KMS-11 (cell line): ENCODE data around the gene AGL.

ENCODE experiments used
- H2AFZ ChIP-seq: fragments of 200-600 bp; sonication (generic); 2 replicates; pipeline ENCODE4 v1.6.1; 2016; ENCODE audit warnings: antibody characterized with exemption, mixed run types, low read depth
- H3K27ac ChIP-seq: fragments of 200-600 bp; sonication (generic); 2 replicates; pipeline ENCODE4 v1.6.1; 2016; ENCODE audit warnings: mild to moderate bottlenecking, mixed run types
- H3K27me3 ChIP-seq: fragments of 200-600 bp; sonication (generic); 2 replicates; pipeline ENCODE4 v1.6.1; 2017; ENCODE audit warnings: mild to moderate bottlenecking, low read depth, mixed run types, moderate library complexity; ENCODE audit not compliant: insufficient read depth
- H3K36me3 ChIP-seq: fragments of 200-600 bp; sonication (generic); 2 replicates; pipeline ENCODE4 v1.6.1; 2017; ENCODE audit warnings: mild to moderate bottlenecking, mixed run types; ENCODE audit not compliant: insufficient read depth
- H3K4me1 ChIP-seq: fragments of 200-600 bp; sonication (generic); 2 replicates; pipeline ENCODE4 v1.6.1; 2016; ENCODE audit warnings: mild to moderate bottlenecking, low read depth, mixed run types; ENCODE audit not compliant: poor library complexity, severe bottlenecking
- H3K4me2 ChIP-seq: fragments of 200-600 bp; sonication (generic); 2 replicates; pipeline ENCODE4 v1.7.0; 2016; ENCODE audit warnings: mild to moderate bottlenecking, mixed run types
- H3K4me3 ChIP-seq: fragments of 200-600 bp; sonication (generic); IDR thresholded peaks from 2 replicates; pipeline ENCODE4 v1.6.1; 2017; ENCODE audit warnings: low read depth, low read length, mixed read lengths; ENCODE audit not compliant: insufficient read depth
- H3K79me2 ChIP-seq: fragments of 200-600 bp; sonication (generic); 2 replicates; pipeline ENCODE4 v1.6.1; 2016; ENCODE audit warnings: low read depth, mixed run types; ENCODE audit not compliant: insufficient read depth
- H3K9ac ChIP-seq: fragments of 200-600 bp; sonication (generic); 2 replicates; pipeline ENCODE4 v1.6.1; 2016; ENCODE audit warnings: mild to moderate bottlenecking, mixed run types
- H4K20me1 ChIP-seq: fragments of 200-600 bp; sonication (generic); 2 replicates; pipeline ENCODE4 v1.6.1; 2016; ENCODE audit warnings: mild to moderate bottlenecking, mixed run types; ENCODE audit not compliant: insufficient read depth
- TF ChIP-seq, protein P1 (sequence below): fragments of 200-600 bp; sonication (generic); conservative IDR thresholded peaks from 2 replicates; pipeline ENCODE4 v1.6.1; 2017; ENCODE audit warnings: low read depth, mild to moderate bottlenecking, antibody characterized with exemption, low read length, moderate library complexity, mixed read lengths

The AGL gene

DNA sequence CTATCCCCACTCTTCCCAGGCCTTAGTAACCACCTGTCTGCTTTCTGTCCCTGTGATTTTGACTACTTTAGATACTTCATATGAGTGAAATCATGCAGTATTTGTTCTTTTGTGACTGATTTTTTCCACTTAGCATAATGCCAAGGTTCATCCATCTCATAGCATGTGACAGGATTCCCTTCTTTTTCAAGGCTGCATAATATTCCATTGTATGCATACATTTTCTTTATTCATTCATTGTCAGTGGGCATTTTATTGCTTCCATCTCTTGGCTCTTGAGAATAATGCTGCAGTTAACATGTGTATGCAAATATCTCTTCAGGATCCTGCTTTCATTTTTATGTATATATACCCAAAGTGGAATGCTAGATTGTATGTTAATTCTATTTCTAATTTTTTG is 56.4 kb downstream of the AGL start:
- H3K27me3 ChIP-seq = no peaks in the 10 kb centered on the region
- no peaks in the 10 kb centered on the region for H4K20me1 ChIP-seq
- H3K4me2 ChIP-seq = no peak overlapping the region
- no peak overlapping the region for H3K27ac ChIP-seq
- no peak overlapping the region for H3K4me3 ChIP-seq
- no peaks in the 10 kb centered on the region for H3K4me1 ChIP-seq
- TF ChIP-seq, protein P1, sequence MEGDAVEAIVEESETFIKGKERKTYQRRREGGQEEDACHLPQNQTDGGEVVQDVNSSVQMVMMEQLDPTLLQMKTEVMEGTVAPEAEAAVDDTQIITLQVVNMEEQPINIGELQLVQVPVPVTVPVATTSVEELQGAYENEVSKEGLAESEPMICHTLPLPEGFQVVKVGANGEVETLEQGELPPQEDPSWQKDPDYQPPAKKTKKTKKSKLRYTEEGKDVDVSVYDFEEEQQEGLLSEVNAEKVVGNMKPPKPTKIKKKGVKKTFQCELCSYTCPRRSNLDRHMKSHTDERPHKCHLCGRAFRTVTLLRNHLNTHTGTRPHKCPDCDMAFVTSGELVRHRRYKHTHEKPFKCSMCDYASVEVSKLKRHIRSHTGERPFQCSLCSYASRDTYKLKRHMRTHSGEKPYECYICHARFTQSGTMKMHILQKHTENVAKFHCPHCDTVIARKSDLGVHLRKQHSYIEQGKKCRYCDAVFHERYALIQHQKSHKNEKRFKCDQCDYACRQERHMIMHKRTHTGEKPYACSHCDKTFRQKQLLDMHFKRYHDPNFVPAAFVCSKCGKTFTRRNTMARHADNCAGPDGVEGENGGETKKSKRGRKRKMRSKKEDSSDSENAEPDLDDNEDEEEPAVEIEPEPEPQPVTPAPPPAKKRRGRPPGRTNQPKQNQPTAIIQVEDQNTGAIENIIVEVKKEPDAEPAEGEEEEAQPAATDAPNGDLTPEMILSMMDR = no peak
- no peak overlapping the region for H3K9ac ChIP-seq
- no peaks in the 10 kb centered on the region for H3K36me3 ChIP-seq
- H3K79me2 ChIP-seq = no peaks in the 10 kb centered on the region
- no peak overlapping the region for H2AFZ ChIP-seq

DNA sequence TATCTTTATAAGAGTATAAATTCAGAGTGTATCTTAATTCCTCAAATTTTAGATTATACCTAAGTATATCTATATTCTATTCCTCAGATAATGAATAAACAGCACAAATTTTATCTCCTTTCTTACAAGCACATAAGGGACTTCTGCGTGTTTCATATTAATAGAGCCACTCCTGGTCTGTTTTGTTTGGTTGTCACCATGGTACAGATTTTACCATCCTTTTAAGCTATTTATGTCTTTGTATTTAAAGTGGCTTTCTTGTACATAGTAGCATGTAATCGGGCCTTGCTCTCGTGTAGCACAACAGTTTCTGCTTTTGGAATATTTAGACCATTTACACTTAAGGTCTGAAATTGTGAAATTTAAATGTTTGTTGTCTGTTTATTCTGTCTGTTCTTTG is 67.1 kb downstream of the AGL start:
- Histone ChIP-seq H3K27ac (no peak overlapping the region), H4K20me1 (no peaks in the 10 kb centered on the region), H3K36me3 (no peaks in the 10 kb centered on the region), H2AFZ (no peak overlapping the region), H3K4me3 (no peak overlapping the region), H3K4me2 (no peak overlapping the region), H3K4me1 (no peaks in the 10 kb centered on the region), H3K9ac (no peak overlapping the region), H3K27me3 (no peaks in the 10 kb centered on the region), H3K79me2 (no peaks in the 10 kb centered on the region)
- TF ChIP-seq, protein P1 = no peak

DNA sequence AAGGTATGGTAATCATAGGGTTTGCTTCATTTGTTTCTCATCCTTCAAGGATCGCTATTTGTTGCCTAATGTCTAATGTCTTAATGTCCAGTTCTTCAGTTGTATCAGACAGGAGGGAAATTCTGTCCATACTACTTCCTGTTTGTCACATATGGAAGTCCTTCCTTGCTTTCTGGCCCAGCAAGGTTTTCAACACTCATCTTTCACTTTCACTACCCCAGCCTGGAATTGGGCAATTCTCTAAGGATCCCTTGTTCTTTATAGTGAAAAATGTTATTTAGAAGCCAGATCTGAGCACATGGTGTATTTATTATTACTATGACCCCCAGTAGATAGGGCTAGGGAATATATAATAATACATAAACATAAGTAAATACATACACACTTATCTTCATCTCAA is 69.1 kb downstream of the AGL start:
- H3K4me2 ChIP-seq = no peak overlapping the region
- TF ChIP-seq, protein P1 = no peak
- H3K36me3 ChIP-seq = no peaks in the 10 kb centered on the region
- H3K9ac ChIP-seq = no peak overlapping the region
- H3K4me3 ChIP-seq = no peak overlapping the region
- H4K20me1 ChIP-seq = no peaks in the 10 kb centered on the region
- no peak overlapping the region for H2AFZ ChIP-seq
- H3K27me3 ChIP-seq = no peaks in the 10 kb centered on the region
- no peaks in the 10 kb centered on the region for H3K4me1 ChIP-seq
- no peak overlapping the region for H3K27ac ChIP-seq
- H3K79me2 ChIP-seq = no peaks in the 10 kb centered on the region

DNA sequence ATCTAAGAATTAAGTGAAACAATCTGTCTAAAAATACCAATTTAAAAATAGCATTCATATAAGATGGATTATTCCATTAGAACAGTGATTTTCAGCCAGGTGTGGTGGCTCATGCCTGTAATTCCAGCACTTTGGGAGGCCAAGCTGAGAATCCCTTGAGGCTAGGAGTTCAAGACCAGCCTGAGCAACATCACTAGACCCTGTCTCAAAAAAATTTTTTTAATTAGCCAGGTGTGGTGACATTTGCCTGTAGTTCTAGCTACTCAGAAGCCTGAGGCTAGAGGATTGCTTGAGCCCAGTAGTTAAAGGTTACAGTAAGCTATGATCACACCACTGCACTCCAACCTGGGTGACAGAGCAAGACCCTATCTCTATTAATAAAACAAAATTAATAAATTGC is 84.6 kb downstream of the AGL start:
- Histone ChIP-seq H3K27ac (no peak overlapping the region), H4K20me1 (no peaks in the 10 kb centered on the region)

More for the DNA sequence above, 84.6 kb downstream of the AGL start:
- Histone ChIP-seq H3K36me3 (no peaks in the 10 kb centered on the region), H3K4me1 (no peaks in the 10 kb centered on the region), H3K9ac (no peak overlapping the region), H3K79me2 (no peaks in the 10 kb centered on the region), H3K27me3 (no peaks in the 10 kb centered on the region), H2AFZ (no peak overlapping the region), H3K4me3 (no peak overlapping the region), H3K4me2 (no peak overlapping the region)
- TF ChIP-seq, protein P1 = no peak
